CD4-positive, alpha-beta T cell treated with Interleukin-4 for 1 hour (primary cell): ENCODE data around the gene NBPF15.
"Not testable (repeated sequence)": the region's sequence is repeated elsewhere in the genome, so short reads cannot be mapped to it uniquely, and the experiment has no call there.

Experiments
- DNase-seq, 2 donors: peaks; one replicate each; pipeline ENCODE4 v3.0.0-alpha.2; 2020 to 2022

NBPF15 gene

GRCh38 chr1:144461136-144461759, at the start of gene NBPF15:
Gene NBPF15 (minus strand): TSS chr1:144461669. CDS start chr1:144440003, 21,666 bp downstream.
- peak; percentile 73 to 76 for DNase-seq

GRCh38 chr1:144496429-144496828, 35.0 kb upstream of the NBPF15 start:
- not testable (repeated sequence) for DNase-seq

- DNase-seq = not testable (repeated sequence)
Observed at GRCh38 chr1:144494130-144494529, 32.7 kb upstream of the NBPF15 start.

GRCh38 chr1:144490394-144490793, 28.9 kb upstream of the NBPF15 start:
- DNase-seq = peak; percentile 13 to 23

GRCh38 chr1:144487002-144487401, 25.5 kb upstream of the NBPF15 start:
- not testable (repeated sequence) for DNase-seq

- DNase-seq = not testable (repeated sequence)
Observed at GRCh38 chr1:144485048-144485993, 23.9 kb upstream of the NBPF15 start.

GRCh38 chr1:144473897-144474296, 12.4 kb upstream of the NBPF15 start:
- DNase-seq = not testable (repeated sequence)

GRCh38 chr1:144471434-144471833, 10.0 kb upstream of the NBPF15 start:
- not testable (repeated sequence) for DNase-seq

- DNase-seq = not testable (repeated sequence)
Observed at GRCh38 chr1:144461778-144462177, 309 bp upstream of the NBPF15 start.

GRCh38 chr1:144460686-144461085, 783 bp downstream of the NBPF15 start:
- peak; percentile 14 to 53 for DNase-seq

- not testable (repeated sequence) for DNase-seq
Observed at GRCh38 chr1:144442402-144442801, 19.1 kb downstream of the NBPF15 start.

GRCh38 chr1:144439737-144440136, 21.7 kb downstream of the NBPF15 start:
- DNase-seq = peak in 1 of 2 donors; percentile 22

GRCh38 chr1:144418891-144419694, 42.4 kb downstream of the NBPF15 start:
- DNase-seq = peak; percentile 80 to 83

- DNase-seq = peak in 1 of 2 donors; percentile 17
Observed at GRCh38 chr1:144413404-144414118, 47.9 kb downstream of the NBPF15 start.

GRCh38 chr1:144412491-144413403, 48.7 kb downstream of the NBPF15 start:
- DNase-seq = peak; percentile 95 to 96

- DNase-seq = peak; percentile 91 to 94
Observed at GRCh38 chr1:144412068-144412471, 49.4 kb downstream of the NBPF15 start.

GRCh38 chr1:144402807-144403206, 58.7 kb downstream of the NBPF15 start:
- not testable (repeated sequence) for DNase-seq

- DNase-seq = not testable (repeated sequence)
Observed at GRCh38 chr1:144371651-144372050, 89.8 kb downstream of the NBPF15 start.
